HG03095 (cell line): ENCODE results near the gene MRNIP.

Source experiments
- ATAC-seq: cut with Tn5 transposase; IDR thresholded peaks from one replicate; pipeline ENCODE4 v1.9.1; 2021; ENCODE audit warnings: moderate library complexity; ENCODE audit not compliant: unreplicated experiment

The MRNIP gene, protein sequence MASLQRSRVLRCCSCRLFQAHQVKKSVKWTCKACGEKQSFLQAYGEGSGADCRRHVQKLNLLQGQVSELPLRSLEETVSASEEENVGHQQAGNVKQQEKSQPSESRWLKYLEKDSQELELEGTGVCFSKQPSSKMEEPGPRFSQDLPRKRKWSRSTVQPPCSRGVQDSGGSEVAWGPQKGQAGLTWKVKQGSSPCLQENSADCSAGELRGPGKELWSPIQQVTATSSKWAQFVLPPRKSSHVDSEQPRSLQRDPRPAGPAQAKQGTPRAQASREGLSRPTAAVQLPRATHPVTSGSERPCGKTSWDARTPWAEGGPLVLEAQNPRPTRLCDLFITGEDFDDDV

DNA sequence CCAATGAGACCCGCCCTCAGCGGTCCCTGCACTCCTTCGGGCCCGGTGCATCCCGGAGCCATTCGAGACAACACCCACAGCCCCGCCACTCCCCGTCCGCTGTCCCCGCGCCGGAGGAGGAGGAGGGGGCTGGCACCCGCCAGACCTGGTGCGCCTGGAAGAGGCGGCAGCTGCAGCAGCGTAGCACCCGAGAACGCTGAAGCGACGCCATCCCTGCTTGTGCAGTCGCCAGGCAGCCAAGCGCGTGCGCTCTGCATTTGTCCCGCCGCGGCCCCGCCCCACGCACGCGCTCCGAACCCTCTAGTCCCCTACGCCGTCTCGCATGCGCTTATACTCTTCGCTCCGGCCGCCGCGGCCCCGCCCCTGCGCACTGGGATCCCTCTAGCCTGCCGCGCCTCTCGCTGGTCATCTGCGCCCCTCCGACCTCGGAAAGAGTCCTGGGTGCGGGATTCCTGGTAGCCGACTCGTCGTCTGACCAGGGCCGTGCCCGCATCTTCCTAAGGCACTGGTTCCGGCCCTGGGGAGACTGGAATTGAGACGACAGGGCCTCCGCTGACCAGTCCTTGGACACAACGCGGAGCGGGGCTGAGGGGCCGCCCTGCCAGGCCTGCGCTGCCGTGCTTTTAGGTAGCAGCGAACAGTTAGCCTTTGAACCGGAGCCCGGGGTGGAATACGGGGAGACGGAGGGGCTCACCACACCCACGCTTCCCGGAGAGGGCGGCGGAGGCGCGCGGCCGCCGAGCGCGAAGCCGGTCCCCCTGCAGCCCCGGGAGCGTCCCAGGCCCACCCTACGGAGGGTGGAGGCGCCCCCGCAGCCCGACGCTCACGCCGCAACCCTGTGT is at the start of gene MRNIP:
Gene MRNIP, minus strand, starts transcription at position 232 of the 842 bp plus-strand sequence. Its CDS starts 21 bp downstream, at position 211.
- ATAC-seq, result peak; percentile 95

DNA sequence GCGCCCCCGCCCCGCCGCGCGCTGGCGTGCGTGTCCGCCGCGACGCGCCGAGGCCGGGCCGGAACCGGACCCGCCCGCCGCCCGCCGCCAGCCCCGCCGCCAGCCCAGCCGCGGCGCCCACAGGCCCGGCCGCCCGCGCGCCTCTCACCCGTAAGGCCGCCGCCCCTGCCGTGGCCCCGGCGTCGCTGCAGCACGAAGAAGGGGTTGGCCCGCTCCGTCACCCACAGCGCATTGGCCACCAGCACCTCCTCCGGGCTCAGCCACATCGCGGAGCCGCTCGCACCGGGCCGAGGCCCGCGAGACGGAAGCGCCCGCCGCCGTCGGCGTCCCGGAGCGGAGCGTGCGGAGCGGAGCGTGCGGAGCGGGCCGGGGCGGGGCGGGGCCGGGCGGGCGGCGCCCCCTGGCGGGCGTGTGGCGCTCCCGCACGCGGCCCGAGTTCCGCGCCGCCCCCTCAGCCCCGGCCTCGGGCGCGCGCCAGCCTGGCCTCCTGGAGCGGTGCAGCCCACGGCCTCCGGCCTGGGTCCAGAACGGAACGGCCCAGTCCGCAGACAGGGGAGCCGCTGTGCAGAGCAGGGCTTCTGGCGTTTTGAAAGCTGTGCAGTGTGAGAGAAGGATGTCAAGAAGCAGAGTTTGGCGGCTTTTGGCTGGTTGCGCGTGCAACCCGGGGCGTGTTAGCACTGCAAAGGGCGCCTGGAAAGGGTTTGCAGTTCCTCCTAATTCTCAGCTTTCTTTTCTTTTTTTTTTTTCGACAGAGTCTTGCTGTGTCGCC is 49.1 kb upstream of the MRNIP start, which contains the start of gene TBC1D9B:
Gene TBC1D9B, minus strand, starts transcription at position 342 of the 769 bp plus-strand sequence. Its CDS starts 76 bp downstream, at position 266.
- peak; percentile 87 for ATAC-seq

DNA sequence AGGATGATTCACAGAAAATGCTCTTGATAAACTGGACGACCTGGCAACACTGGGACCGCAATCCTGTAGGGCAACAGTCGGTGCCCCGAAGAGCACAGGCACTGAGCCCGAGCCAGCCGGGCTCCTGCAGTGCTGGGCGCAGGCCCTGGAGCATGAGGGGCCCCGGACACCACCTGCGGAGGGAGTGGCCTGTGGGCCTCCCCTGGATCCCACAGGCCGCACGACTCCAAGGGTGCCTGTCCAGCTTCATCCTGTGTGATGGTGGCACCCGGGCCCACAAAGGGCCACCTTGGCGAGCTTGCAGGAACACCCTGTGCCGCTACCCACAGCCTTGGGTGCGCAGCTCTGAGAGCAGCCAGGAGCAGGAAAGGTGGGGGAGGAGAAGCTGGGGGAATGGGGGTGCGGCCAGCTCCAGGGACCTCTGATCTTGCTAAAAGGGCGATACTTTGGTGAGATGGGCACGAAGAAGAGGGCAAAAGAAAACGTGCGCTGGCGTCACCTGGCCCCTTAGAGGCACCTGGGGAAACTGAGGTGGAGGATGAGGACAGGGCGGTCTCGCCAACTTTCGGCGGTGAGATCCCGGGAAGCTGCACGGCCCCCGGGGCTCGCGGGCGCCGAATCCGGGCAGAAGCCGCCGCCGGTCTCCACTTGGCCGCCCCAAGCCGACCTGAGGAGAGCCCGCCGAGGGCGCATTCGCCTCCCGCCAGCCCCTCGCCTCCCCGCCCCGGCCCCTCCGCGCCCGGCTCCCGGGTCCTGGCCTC is 48.4 kb upstream of the MRNIP start:
- no peak for ATAC-seq

GRCh38 chr5:179906294-179906794 is 47.7 kb upstream of the MRNIP start:
- ATAC-seq, result no peak

GRCh38 chr5:179905161-179905560 is 46.5 kb upstream of the MRNIP start:
- no peak for ATAC-seq

- no peak for ATAC-seq
Measured at GRCh38 chr5:179904463-179905160, 46.0 kb upstream of the MRNIP start.

DNA sequence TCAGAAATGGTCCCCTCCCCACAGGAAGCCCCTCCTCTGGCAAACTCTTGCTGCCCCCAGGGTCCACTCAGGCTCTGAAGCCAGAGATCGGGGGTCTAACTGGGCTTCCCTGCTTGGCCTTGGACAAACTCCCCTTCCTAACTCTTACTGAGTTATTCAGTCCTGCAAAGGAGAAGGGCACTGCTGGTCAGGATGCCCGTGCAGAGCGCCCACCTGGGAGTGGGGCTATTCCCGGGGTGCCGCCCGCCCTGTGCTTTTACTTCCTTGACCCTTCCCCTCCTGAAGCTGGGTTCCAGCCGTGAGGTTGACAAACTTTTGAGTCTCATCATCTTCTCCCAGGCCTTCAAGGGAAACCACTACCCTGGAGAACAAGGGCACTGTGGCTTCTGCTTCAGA is 44.1 kb upstream of the MRNIP start:
- no peak for ATAC-seq

DNA sequence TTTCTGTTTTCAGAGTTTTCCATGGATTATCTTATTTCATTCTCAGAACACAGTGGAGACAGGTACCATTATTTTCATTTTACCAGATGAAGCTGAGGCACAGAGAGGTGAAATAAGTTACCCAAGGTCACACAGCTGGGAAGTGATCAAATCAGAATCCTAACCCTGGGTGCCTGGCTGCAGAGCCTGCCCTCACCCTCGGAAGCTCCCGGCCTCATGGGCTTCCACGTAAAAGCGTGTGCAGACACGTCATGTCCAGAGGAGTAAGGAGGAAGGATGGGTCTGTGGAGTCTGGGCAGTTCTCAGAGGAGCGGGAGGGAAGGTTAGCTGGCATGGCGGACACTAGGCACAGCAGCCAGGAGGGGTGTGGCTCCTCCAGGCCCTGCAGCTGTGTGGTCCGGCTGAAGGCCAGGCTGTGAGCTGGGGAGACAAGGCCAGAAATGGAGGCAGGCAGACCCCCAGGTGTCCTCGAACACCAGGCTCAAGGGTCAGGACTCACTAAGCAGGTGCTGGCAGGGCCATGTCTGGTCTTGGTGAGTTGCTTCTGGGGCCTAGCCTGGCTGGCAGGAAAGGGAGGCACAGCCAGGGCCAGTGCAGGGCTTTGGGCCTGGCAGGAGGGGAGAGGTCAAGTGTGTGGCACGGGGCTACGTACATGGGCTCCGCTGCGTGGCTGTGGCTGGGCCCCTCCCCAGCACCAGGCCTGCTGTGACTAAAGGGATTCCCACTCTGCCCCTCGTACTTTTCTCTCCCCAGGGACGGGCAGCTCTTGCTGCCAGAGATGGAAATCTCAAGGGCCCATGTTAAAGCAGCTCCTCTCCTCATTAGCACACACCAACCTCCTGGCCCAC is 43.5 kb upstream of the MRNIP start:
- no peak for ATAC-seq

DNA sequence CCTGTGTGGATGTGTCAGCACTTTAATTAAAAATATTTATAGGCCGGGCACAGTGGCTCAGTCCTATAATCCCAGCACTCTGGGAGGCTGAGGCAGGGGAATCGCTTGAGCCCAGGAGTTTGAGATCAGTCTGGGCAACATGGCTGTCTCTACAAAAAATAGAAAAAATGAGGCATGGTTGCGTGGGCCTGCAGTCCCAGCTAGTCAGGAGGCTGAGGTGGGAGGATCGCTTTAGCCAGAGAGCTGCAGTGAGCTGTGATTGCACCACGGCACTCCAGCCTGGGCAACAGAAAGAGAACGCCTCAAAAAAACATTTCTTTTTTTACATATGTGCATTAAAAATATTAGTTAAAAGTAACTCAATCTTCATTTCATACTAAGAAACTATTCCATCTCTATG is 42.8 kb upstream of the MRNIP start:
- no peak for ATAC-seq

DNA sequence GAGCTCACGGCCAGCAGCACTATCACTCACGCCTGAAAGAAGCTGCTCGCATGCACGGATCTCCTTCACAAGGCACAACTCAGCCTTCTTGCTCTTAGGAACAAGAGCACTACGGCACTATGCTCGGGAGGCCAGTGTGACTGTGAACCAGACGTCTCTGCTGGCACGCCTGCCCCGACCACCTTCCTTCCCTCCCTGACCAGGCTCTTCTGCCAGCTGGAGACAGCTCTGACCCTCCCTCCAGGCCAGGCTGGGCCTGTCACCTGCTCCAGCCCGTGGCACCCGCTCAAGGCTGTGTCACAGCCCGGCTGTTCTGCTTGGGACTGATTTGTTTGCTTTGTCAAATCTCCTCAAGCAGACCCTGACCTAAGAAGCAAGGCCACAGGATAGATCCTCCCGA is 42.1 kb upstream of the MRNIP start:
- ATAC-seq, result no peak

GRCh38 chr5:179900206-179900605 is 41.6 kb upstream of the MRNIP start:
- no peak for ATAC-seq

DNA sequence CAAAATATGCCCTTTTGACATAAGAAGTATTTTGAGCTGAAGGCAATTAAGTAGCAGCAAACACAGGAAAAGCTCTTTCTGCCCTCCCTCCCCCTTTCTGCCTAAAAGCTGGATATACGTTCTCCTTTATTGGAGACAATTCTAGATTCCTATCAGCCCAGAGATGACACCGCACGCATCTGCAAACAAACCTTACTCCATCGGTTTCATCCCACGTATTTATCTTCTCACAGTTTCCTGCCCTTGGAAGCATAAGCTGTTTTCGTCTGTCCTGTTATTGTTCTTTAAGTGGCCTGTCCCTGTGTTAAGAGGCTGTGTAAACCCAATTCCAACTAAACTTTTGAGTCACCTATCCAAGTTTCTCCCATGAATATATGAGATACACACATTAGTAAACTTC is 37.2 kb upstream of the MRNIP start:
- ATAC-seq, result no peak

GRCh38 chr5:179893958-179894895 is 35.6 kb upstream of the MRNIP start:
- ATAC-seq, result no peak

GRCh38 chr5:179893076-179893957 is 34.7 kb upstream of the MRNIP start:
- no peak for ATAC-seq

- no peak for ATAC-seq
Measured at GRCh38 chr5:179892255-179892654, 33.6 kb upstream of the MRNIP start.

GRCh38 chr5:179890751-179891682 is 32.4 kb upstream of the MRNIP start:
- ATAC-seq, result no peak
